ENCODE results near the gene ABCB11. TPM values are rescaled to one million over a fixed set of nuclear protein-coding genes. Genes with fewer than 3 reads are reported as not detected.

ABCB11 gene
- total and polyA plus RNA-seq, 7 donors: 0.01 to 0.12 (median 0.04) TPM; not detected in 2

GRCh38 chr2:169073211-169073962 is 42.3 kb upstream of the ABCB11 start:
- no peaks in the 10 kb centered on the region for H3K4me1 ChIP-seq
- WGBS, 3 donors: 77 to 94% (median 92%) methylated on average over 3 of the region's 3 CpGs
- DNase-seq (no peak), ATAC-seq (no peak)
- TF ChIP-seq CTCF (IDR thresholded peaks at IDR 0.05): no peak
- H3K9me3 ChIP-seq: no peaks in the 10 kb centered on the region
- H3K4me3 ChIP-seq: no peak overlapping the region
- no peak overlapping the region for H3K27ac ChIP-seq
- no peaks in the 10 kb centered on the region for H3K36me3 ChIP-seq (ENCODE audit: insufficient read depth in 1 of 2, low read depth in 1 of 2)
- no peaks in the 10 kb centered on the region for H3K27me3 ChIP-seq (ENCODE audit: insufficient read depth in 3 of 3, low read length in 2 of 3)
- intact Hi-C loops (cut with DNase I): no loop called here

DNA sequence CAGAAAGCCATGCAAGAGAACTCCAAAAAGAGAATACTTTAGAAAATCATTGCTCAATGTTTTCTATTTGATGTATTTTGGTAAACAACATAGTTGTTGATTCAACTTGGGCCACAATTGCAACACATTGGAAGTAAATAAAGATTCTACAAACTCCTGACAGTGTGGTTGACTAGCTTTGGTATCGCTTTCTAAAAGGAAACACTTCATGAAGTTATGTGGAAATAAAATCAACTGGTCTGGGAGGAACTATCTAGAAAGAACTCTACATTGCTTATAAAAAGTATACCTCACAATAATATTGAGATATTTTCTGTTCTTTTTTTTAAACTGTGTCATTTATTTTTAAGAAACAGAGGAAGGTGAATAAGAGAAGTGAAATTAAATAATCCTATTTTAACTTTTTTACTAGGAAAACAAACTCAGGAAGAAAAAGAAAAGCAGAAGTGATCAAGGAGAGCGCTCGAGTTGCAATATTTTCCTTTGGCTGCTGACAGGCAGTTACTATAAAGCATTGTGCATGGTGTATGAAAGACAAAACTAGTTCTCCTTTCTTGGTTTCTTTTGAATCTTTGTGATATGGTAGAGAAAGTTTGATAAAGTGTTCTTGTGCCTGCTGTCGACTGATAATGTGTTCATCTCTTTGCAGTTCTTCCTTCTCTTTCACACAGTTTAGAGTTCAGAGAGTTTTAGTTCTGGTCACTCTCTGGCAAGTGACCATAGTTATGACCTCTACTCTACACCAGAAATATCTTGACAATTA is 41.2 kb upstream of the ABCB11 start:
- WGBS, 3 donors: 76 to 82% (median 79%) methylated on average over 4 of the region's 4 CpGs
- H3K27me3 ChIP-seq (ENCODE audit: insufficient read depth in 3 of 3, low read length in 2 of 3): no peaks in the 10 kb centered on the region
- no peaks in the 10 kb centered on the region for H3K4me1 ChIP-seq
- no peak for TF ChIP-seq CTCF (IDR thresholded peaks at IDR 0.05)
- ATAC-seq (no peak), DNase-seq (no peak)
- H3K4me3 ChIP-seq: no peak overlapping the region
- intact Hi-C loops (cut with DNase I): no loop called here
- H3K27ac ChIP-seq: no peak overlapping the region
- H3K9me3 ChIP-seq: no peaks in the 10 kb centered on the region
- H3K36me3 ChIP-seq (ENCODE audit: insufficient read depth in 1 of 2, low read depth in 1 of 2): no peaks in the 10 kb centered on the region

- TF ChIP-seq CTCF (IDR thresholded peaks at IDR 0.05): no peak
- H3K4me3 ChIP-seq: no peak overlapping the region
These were observed 40.3 kb upstream of the ABCB11 start for GRCh38 chr2:169071455-169071854.

DNA sequence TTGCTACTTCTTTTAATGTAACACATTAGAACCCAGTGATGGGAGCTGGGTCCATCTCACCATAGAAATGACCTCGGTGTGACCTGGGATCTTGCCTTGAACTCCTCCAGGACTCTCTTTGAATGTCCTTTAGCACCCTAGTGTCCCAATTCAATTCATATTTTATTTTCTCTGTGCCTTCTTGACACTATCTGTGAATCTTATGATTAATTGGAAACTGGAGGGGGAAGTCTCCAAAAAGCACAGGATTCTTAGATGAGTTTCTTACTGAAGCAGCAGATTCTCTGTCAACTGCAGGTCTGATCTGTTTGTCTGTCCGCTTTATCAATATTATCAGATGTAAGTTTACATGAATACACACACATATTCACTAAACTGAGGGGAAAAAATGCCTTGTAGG is 38.7 kb upstream of the ABCB11 start:
- intact Hi-C loops (cut with DNase I): no loop called here
- Histone ChIP-seq H3K4me3 (no peak overlapping the region), H3K27ac (no peak overlapping the region), H3K9me3 (no peaks in the 10 kb centered on the region), H3K4me1 (no peaks in the 10 kb centered on the region), H3K36me3 (ENCODE audit: insufficient read depth in 1 of 2, low read depth in 1 of 2) (no peaks in the 10 kb centered on the region), H3K27me3 (ENCODE audit: insufficient read depth in 3 of 3, low read length in 2 of 3) (no peaks in the 10 kb centered on the region)
- ATAC-seq (no peak), DNase-seq (no peak)
- TF ChIP-seq CTCF (IDR thresholded peaks at IDR 0.05): no peak
- 87 to 95% (median 93%) methylated on average over 2 of the region's 2 CpGs for WGBS, 3 donors

More at GRCh38 chr2:169071455-169071854, 40.3 kb upstream of the ABCB11 start:
- Histone ChIP-seq H3K27ac (no peak overlapping the region), H3K9me3 (no peaks in the 10 kb centered on the region), H3K36me3 (ENCODE audit: insufficient read depth in 1 of 2, low read depth in 1 of 2) (no peaks in the 10 kb centered on the region), H3K27me3 (ENCODE audit: insufficient read depth in 3 of 3, low read length in 2 of 3) (no peaks in the 10 kb centered on the region), H3K4me1 (no peaks in the 10 kb centered on the region)
- ATAC-seq (no peak), DNase-seq (no peak)
- WGBS, 3 donors: 74 to 80% (median 76%) methylated on average over 5 of the region's 5 CpGs
- intact Hi-C loops (cut with DNase I): no loop called here
